Gastrocnemius medialis (tissue), 4 donors: ENCODE measurements around the gene CERS6. TPM values are rescaled to one million over a fixed set of nuclear protein-coding genes. Genes with fewer than 3 reads are reported as not detected.

ENCODE experiments used
- ATAC-seq, 2 donors: fragments of 150-250 bp; one replicate each; pipeline ENCODE4 v1.9.1; 2016
- DNase-seq, 2 donors: peaks; one replicate each; pipeline ENCODE4 v3.0.0-alpha.2; 2019
- H3K27ac ChIP-seq, 4 donors: fragments of 200-600 bp; sonication (generic); 1 replicate in 1 of 4; 2 replicates in 3 of 4; pipeline ENCODE4 v1.5.1; 2016 to 2018; ENCODE audit warnings: mild to moderate bottlenecking in 2 of 4, moderate library complexity in 1 of 4
- H3K27me3 ChIP-seq, 3 donors: fragments of 200-600 bp; sonication (generic) in 2 of 3; 1 replicate in 1 of 3; 2 replicates in 2 of 3; pipeline versions ENCODE4 v1.5.1 to v1.6.0; 2016 to 2019; ENCODE audit warnings: mild to moderate bottlenecking in 1 of 3, moderate library complexity in 1 of 3
- H3K36me3 ChIP-seq, 2 donors: fragments of 200-600 bp; sonication (generic) in 1 of 2; one replicate each; pipeline ENCODE4 v1.5.1; 2017 to 2018
- H3K4me1 ChIP-seq, 2 donors: fragments of 200-600 bp; sonication (generic) in 1 of 2; one replicate each; pipeline ENCODE4 v1.5.1; 2016 to 2017; ENCODE audit warnings: mild to moderate bottlenecking in 2 of 2
- H3K4me3 ChIP-seq, 4 donors: fragments of 200-600 bp; sonication (generic) in 3 of 4; 1 replicate in 1 of 4; 2 replicates in 3 of 4; pipeline ENCODE4 v1.5.1; 2016 to 2019; ENCODE audit warnings: mild to moderate bottlenecking in 2 of 4
- H3K9me3 ChIP-seq, 3 donors: fragments of 200-600 bp; sonication (generic) in 2 of 3; 1 replicate in 1 of 3; 2 replicates in 2 of 3; pipeline ENCODE4 v1.5.1; 2016 to 2019
- CTCF ChIP-seq, 5 experiments: fragments of 450-650 bp in 3 of 5; fragments of 200-600 bp in 2 of 5; sonication (generic) in 2 of 5; IDR thresholded peaks in 4 of 5; conservative IDR thresholded peaks in 1 of 5; 1 replicate in 4 of 5; 2 replicates in 1 of 5; pipeline ENCODE4 v1.5.1; 2016 to 2019; ENCODE audit warnings: antibody characterized with exemption in 5 of 5, mild to moderate bottlenecking in 3 of 5, moderate library complexity in 3 of 5
- POLR2A ChIP-seq, 2 donors: fragments of 450-650 bp; IDR thresholded peaks; one replicate each; pipeline ENCODE4 v1.6.1; 2017; ENCODE audit warnings: antibody characterized with exemption in 2 of 2, mild to moderate bottlenecking in 2 of 2, moderate library complexity in 2 of 2
- in situ Hi-C, 4 donors: fragments of 200-750 bp; cut with MboI; loops; one replicate each; pipeline versions ENCODE4 v1.15.0 to v1.8.0; 2017; ENCODE audit warnings: low sequenced_read_pairs in 4 of 4
- intact Hi-C: fragments of 100-400 bp; cut with DNase I; formaldehyde crosslinking; loops from one replicate; pipeline ENCODE4 v1.15.1; 2023; ENCODE audit warnings: low total_unique reads
- total RNA-seq, 4 donors: library from RNA; depleted of rRNA; stranded (reverse); fragments of >200 nt; gene quantifications; one replicate each; pipeline versions ENCODE4 v1.1.0 to v1.2.3, GENCODE V29; 2016

Gene CERS6
- total RNA-seq, 4 donors from 2014 or later: 11.9 to 18.0 (median 14.7) TPM

- H3K27ac ChIP-seq: no peak overlapping the region
These were observed 354.2 kb downstream of the CERS6 start for GRCh38 chr2:168810235-168810634.

GRCh38 chr2:168811696-168812095, 355.6 kb downstream of the CERS6 start:
- H3K4me3 ChIP-seq: no peak overlapping the region
- H3K4me1 ChIP-seq: no peaks in the 10 kb centered on the region
- no peaks in the 10 kb centered on the region for H3K27me3 ChIP-seq
- no peaks in the 10 kb centered on the region for H3K9me3 ChIP-seq
- H3K36me3 ChIP-seq: no peaks in the 10 kb centered on the region
- TF ChIP-seq CTCF (IDR thresholded peaks at IDR 0.05 in 4 of 5, conservative IDR thresholded peaks at IDR 0.05 in 1 of 5) (no peak), POLR2A (IDR thresholded peaks at IDR 0.05) (no peak)
- intact Hi-C loops (no loop called here), in situ Hi-C loops (no loop called here)
- DNase-seq: no peak
- ATAC-seq: no peak
- H3K27ac ChIP-seq: no peak overlapping the region

More at GRCh38 chr2:168810235-168810634, 354.2 kb downstream of the CERS6 start:
- no peak for TF ChIP-seq POLR2A (IDR thresholded peaks at IDR 0.05)
- no peak for TF ChIP-seq CTCF (IDR thresholded peaks at IDR 0.05 in 4 of 5, conservative IDR thresholded peaks at IDR 0.05 in 1 of 5)
- no peaks in the 10 kb centered on the region for H3K36me3 ChIP-seq
- in situ Hi-C loops: no loop called here
- H3K9me3 ChIP-seq: no peaks in the 10 kb centered on the region
- ATAC-seq: no peak
- intact Hi-C loops: no loop called here
- DNase-seq: no peak
- H3K4me3 ChIP-seq: no peak overlapping the region
- H3K27me3 ChIP-seq: no peaks in the 10 kb centered on the region
- no peaks in the 10 kb centered on the region for H3K4me1 ChIP-seq

GRCh38 chr2:168814046-168814445, 358.0 kb downstream of the CERS6 start:
- H3K4me1 ChIP-seq: peaks cover 4 to 5% of the 10 kb centered on the region in 2 donors
- intact Hi-C loops (no loop called here), in situ Hi-C loops (no loop called here)

GRCh38 chr2:168814939-168815907, 359.2 kb downstream of the CERS6 start:
- H3K9me3 ChIP-seq: no peaks in the 10 kb centered on the region
- H3K4me3 ChIP-seq: no peak overlapping the region
- no peak for TF ChIP-seq CTCF (IDR thresholded peaks at IDR 0.05 in 4 of 5, conservative IDR thresholded peaks at IDR 0.05 in 1 of 5)
- peaks cover 7 to 8% of the 10 kb centered on the region in 2 donors for H3K4me1 ChIP-seq
- DNase-seq: no peak
- H3K36me3 ChIP-seq: no peaks in the 10 kb centered on the region
- in situ Hi-C loops (no loop called here), intact Hi-C loops (no loop called here)
- no peaks in the 10 kb centered on the region for H3K27me3 ChIP-seq
- H3K27ac ChIP-seq: no peak overlapping the region
- no peak for ATAC-seq

More at GRCh38 chr2:168814046-168814445, 358.0 kb downstream of the CERS6 start:
- Histone ChIP-seq H3K9me3 (no peaks in the 10 kb centered on the region), H3K27me3 (no peaks in the 10 kb centered on the region), H3K4me3 (no peak overlapping the region), H3K27ac (no peak overlapping the region), H3K36me3 (no peaks in the 10 kb centered on the region)
- no peak for DNase-seq
- TF ChIP-seq CTCF (IDR thresholded peaks at IDR 0.05 in 4 of 5, conservative IDR thresholded peaks at IDR 0.05 in 1 of 5) (no peak), POLR2A (IDR thresholded peaks at IDR 0.05) (no peak)
- ATAC-seq: no peak
